ENCODE results near the gene TRNAU1AP.
"Not testable (repeated sequence)": the region's sequence is repeated elsewhere in the genome, so short reads cannot be mapped to it uniquely, and the experiment has no call there.

TRNAU1AP gene

DNA sequence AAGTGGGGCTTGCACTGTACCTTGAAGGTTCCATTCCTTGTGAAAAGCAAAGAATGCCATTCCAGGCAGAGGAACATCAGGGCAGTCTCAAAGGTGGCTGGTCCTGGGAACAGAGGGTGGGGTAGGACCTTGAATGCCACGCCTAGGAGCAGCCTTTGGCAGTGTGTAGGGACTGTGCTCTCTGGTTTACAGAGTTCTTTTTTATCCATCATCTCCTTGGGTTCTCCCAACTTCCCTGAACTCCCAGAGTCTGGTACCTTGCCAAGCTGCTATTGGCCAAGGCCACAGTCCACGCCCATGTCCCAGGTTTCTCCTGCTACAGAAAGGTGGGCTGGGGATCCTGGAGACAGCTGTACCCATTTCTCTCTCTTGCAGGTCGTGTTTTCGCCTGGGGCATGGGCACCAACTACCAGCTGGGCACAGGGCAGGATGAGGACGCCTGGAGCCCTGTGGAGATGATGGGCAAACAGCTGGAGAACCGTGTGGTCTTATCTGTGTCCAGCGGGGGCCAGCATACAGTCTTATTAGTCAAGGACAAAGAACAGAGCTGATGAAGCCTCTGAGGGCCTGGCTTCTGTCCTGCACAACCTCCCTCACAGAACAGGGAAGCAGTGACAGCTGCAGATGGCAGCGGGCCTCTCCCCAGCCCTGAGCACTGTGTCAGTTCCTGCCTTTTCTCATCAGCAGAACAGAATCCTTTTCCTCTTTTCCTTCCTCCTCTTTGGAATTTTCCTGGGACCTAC lies 15.3 kb upstream of the TRNAU1AP start:
- Mint-ChIP-seq H3K4me3 (no peak overlapping the region), H3K36me3 (peaks cover 38% of the 10 kb centered on the region), H3K4me1 (no peaks in the 10 kb centered on the region), H3K27me3 (no peaks in the 10 kb centered on the region), H3K9me3 (no peaks in the 10 kb centered on the region), H3K27ac (no peak overlapping the region)
- DNase-seq: no peak
- CTCF ChIA-PET: no interaction called here

DNA sequence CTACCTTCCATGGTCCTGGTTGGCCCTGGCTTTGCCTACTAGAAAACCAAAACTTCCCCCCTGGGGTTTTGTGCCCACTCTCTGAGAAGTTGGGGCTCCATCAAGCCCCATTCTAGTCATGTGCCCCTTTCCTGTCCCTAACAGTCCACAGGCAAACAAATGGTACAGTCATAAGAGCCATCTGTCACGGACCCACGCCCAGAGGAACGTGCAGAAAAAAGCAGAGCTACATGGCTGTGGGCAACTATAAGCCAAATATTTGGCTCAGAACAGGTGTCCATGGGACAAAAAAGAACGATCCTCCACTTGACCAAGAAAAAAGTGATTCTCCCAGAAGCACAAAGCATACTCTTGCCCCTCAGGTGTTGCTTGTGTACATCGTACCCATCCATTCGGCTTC lies 14.6 kb upstream of the TRNAU1AP start:
- Mint-ChIP-seq H3K36me3 (peaks cover 38% of the 10 kb centered on the region), H3K4me3 (no peak overlapping the region), H3K27ac (no peak overlapping the region), H3K9me3 (no peaks in the 10 kb centered on the region), H3K27me3 (no peaks in the 10 kb centered on the region), H3K4me1 (no peaks in the 10 kb centered on the region)
- CTCF ChIA-PET: no interaction called here
- no peak for DNase-seq

DNA sequence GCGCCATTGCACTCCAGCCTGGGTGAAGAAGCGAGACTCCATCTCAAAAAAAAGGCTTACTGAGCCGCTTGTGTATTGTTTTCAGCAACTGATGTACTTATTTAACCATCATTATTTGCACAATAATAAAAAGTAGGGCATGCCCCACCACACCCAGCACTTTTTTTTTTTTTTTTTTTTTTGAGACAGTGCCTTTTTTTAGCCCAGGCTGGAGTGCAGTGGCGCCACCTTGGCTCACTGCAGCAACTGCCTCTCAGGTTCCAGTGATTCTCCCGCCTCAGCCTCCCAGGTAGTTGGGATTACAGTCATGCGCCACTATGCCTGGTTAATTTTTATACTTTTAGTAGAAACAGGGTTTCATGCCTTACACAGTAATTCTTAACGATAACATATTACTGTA lies 12.2 kb upstream of the TRNAU1AP start:
- no peak overlapping the region for H3K27ac Mint-ChIP-seq
- CTCF ChIA-PET: no interaction called here
- H3K4me1 Mint-ChIP-seq: no peaks in the 10 kb centered on the region
- peaks cover 24% of the 10 kb centered on the region for H3K36me3 Mint-ChIP-seq
- DNase-seq: no peak
- H3K27me3 Mint-ChIP-seq: no peaks in the 10 kb centered on the region
- no peaks in the 10 kb centered on the region for H3K9me3 Mint-ChIP-seq
- no peak overlapping the region for H3K4me3 Mint-ChIP-seq

DNA sequence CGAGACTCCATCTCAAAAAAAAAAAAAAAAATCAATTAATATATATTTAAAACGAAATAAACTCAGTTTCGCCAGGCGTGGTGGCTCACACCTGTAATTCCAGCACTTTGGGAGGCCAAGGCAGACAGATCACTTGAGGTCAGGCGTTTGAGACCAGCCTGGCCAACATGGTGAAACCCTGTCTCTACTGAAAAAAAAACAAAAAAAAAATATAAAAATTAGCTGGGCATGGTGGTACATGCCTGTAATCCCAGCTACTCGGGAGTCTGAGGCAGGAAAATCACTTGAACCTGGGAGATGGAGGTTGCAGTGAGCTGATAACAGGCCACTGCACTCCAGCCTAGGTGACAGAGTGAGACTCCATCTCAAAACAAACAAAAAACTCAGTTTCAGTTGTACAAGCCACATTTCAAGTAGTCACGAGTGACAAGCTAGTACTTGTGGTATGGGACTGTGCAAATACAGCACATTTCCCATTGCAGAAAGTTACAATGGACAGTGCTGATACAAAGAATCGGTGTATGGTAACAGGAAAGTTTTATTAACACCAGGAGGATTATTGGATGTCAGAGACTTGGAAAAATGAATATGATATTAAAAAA lies 11.4 kb upstream of the TRNAU1AP start:
- H3K9me3 Mint-ChIP-seq, DNase-seq, H3K4me3 Mint-ChIP-seq, CTCF ChIA-PET, H3K27me3 Mint-ChIP-seq, H3K4me1 Mint-ChIP-seq, H3K27ac Mint-ChIP-seq: not testable (repeated sequence)
- H3K36me3 Mint-ChIP-seq: peaks cover 15% of the 10 kb centered on the region

DNA sequence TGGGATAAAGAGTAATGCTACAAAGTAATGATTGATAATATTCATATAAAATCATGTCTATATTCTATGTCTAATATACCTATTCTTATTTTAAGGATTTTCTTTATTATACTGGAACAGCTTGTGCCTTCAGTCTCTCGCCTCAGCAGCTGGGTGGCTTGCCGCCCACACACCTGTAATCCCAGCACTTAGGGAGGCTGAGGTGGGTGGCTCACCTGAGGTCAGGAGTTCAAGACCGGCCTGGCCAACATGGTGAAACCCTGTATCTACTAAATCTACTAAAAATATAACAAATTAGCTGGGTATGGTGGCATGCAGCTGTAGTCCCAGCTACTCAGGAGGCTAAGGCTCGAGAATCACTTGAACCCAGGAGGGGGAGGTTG lies 7.6 kb upstream of the TRNAU1AP start:
- DNase-seq: no peak

DNA sequence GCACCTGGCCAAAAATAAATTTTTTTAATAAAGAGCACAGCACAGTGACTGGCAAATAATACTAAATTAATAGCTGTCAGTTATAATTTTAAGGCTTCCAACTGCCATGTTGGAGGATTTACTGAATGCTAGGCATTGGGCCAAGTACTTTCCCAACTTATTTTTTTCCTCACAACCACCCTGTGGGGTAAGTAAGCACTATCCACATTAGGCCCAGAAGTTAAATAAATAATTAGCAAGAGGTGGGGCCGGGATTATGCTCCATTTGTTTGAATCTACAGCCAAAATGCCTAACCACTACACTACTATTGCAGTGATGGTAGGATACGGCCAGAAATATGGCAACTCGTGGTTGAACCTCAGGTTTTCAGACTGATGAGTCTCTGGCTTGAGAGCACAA lies 4.6 kb upstream of the TRNAU1AP start:
- no peak for DNase-seq
- Mint-ChIP-seq H3K27ac (no peak overlapping the region), H3K4me3 (no peak overlapping the region), H3K27me3 (peaks cover 4% of the 10 kb centered on the region), H3K4me1 (peaks cover 12% of the 10 kb centered on the region), H3K36me3 (no peaks in the 10 kb centered on the region), H3K9me3 (no peaks in the 10 kb centered on the region)
- CTCF ChIA-PET: no interaction called here

More for the DNA sequence above, 7.6 kb upstream of the TRNAU1AP start:
- Mint-ChIP-seq H3K27ac (no peak overlapping the region), H3K9me3 (no peaks in the 10 kb centered on the region), H3K4me3 (no peak overlapping the region), H3K27me3 (peaks cover 4% of the 10 kb centered on the region), H3K36me3 (no peaks in the 10 kb centered on the region), H3K4me1 (no peaks in the 10 kb centered on the region)
- CTCF ChIA-PET: no interaction called here

DNA sequence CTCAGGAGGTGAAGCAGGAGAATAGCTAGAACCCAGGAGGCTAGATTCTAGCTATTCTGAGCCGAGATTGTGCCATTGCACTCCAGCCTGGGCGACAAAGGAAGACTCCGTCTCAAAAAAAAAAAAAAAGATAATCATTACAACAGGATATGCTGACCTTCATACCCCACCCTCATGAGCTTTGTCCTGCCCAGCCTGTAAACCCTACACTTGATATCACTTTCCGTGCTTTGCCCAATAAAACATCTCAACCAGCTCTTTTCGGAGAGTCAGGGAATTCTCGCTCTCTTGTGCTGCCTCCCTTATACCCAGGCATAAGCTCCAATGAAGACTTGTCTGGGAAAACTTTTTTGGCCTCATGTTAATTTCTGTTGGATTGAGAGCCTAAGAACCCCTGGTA lies 1.5 kb upstream of the TRNAU1AP start:
- Mint-ChIP-seq H3K27me3 (peaks cover 4% of the 10 kb centered on the region), H3K4me3 (no peak overlapping the region), H3K27ac (peak overlapping the region; percentile 70), H3K9me3 (no peaks in the 10 kb centered on the region), H3K36me3 (peaks cover 12% of the 10 kb centered on the region), H3K4me1 (peaks cover 31% of the 10 kb centered on the region)
- DNase-seq: no peak
- CTCF ChIA-PET: interaction anchor here (0.6 to 1.3 kb wide), 3 partner anchors 30 to 259 kb away, joined by 3 read pairs; no protein-coding TSS in a partner anchor

DNA sequence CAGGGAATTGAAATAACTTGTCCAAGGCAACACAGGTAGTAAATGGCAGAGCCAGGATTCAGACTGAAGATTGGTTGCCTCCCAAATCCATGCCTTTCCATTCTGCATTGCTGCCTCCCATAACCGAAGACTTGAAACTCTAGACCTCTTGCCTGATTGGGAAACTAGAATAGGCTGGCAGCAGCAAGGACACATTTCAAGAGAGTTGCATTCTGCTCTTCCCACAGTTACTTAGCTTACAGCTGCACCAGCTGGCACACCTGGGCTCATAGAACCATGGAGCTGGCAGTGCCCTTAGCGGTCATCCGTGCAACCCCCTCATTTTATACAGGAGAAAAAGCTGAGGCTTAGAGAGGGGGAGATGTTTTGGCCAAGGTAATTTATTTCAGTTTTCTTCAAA lies 8.0 kb downstream of the TRNAU1AP start:
- no peak overlapping the region for H3K4me3 Mint-ChIP-seq
- H3K9me3 Mint-ChIP-seq: no peaks in the 10 kb centered on the region
- H3K27ac Mint-ChIP-seq: no peak overlapping the region
- H3K4me1 Mint-ChIP-seq: no peaks in the 10 kb centered on the region
- CTCF ChIA-PET: no interaction called here
- H3K27me3 Mint-ChIP-seq: no peaks in the 10 kb centered on the region
- DNase-seq: no peak
- peaks cover 47% of the 10 kb centered on the region for H3K36me3 Mint-ChIP-seq

DNA sequence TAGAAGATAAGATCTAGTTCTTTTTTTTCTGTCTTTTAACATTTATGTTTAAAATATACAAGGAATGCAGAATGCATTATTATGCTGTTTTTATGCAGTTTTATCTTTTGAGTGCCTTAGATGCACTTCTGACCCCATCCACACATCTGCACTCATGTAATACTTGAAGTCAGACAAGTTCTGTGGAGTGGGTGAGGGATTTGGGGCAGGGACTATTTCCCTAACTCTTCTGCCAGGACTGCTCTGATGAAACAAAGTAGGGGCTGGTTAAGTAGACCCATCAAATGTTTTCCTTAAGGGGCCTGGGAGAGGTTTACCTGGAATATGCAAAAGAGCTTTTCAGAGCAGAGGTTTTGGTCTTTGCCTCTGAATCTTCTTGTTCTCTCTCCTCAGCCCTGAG lies 11.4 kb downstream of the TRNAU1AP start:
- Mint-ChIP-seq H3K4me3 (no peak overlapping the region), H3K36me3 (peaks cover 48% of the 10 kb centered on the region), H3K9me3 (no peaks in the 10 kb centered on the region), H3K27me3 (no peaks in the 10 kb centered on the region), H3K4me1 (no peaks in the 10 kb centered on the region), H3K27ac (peak overlapping the region; percentile 28)
- DNase-seq: no peak
- CTCF ChIA-PET: interaction anchor here (0.9 kb wide), 1 partner anchor 316 kb away, joined by 3 read pairs; no protein-coding TSS in a partner anchor

DNA sequence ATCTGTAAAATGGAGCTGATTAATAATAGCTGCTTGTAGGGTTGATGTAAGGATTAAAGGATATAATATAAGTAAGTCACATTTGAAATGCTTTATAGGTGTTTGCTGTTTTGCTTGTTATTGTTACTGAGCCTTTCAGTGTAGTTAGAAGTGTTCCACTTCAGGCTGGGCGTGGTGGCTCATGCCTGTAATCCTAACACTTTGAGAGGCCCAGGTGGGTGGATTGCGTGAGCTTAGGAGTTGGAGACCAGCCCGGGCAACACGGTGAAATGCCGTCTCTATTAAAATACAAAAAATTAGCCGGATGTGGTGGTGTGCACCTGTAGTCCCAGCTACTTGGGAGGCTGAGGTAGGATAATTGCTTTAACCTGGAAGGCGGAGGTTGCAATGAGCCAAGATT lies 12.2 kb downstream of the TRNAU1AP start:
- no peaks in the 10 kb centered on the region for H3K4me1 Mint-ChIP-seq
- H3K4me3 Mint-ChIP-seq: no peak overlapping the region
- DNase-seq: no peak
- no peaks in the 10 kb centered on the region for H3K9me3 Mint-ChIP-seq
- no peaks in the 10 kb centered on the region for H3K27me3 Mint-ChIP-seq
- H3K27ac Mint-ChIP-seq: no peak overlapping the region
- peaks cover 42% of the 10 kb centered on the region for H3K36me3 Mint-ChIP-seq
- CTCF ChIA-PET: interaction anchor here (0.9 kb wide), 1 partner anchor 317 kb away, joined by 3 read pairs; no protein-coding TSS in a partner anchor

DNA sequence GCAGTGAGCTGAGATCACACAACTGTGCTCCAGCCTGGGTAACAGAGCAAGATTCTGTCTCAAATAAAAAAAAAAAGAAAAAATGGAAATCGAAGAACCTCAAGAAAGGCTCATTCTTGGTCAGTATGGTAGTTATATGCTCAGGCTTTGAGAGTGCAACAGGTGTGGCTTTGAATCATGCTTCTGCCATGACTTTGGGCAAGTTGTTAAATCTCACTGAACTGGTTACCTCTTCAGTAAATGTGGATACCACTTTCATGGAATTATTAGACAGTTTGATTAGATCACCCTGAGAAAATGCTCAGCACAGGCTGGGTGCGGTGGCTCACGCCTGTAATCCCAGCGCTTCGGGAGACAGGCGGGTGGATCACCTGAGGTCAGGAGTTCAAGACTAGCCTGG lies 12.8 kb downstream of the TRNAU1AP start:
- no peak for DNase-seq
- H3K36me3 Mint-ChIP-seq: peaks cover 39% of the 10 kb centered on the region
- H3K4me3 Mint-ChIP-seq: no peak overlapping the region
- no peaks in the 10 kb centered on the region for H3K4me1 Mint-ChIP-seq
- no peaks in the 10 kb centered on the region for H3K9me3 Mint-ChIP-seq
- H3K27me3 Mint-ChIP-seq: no peaks in the 10 kb centered on the region
- H3K27ac Mint-ChIP-seq: no peak overlapping the region
- CTCF ChIA-PET: no interaction called here

DNA sequence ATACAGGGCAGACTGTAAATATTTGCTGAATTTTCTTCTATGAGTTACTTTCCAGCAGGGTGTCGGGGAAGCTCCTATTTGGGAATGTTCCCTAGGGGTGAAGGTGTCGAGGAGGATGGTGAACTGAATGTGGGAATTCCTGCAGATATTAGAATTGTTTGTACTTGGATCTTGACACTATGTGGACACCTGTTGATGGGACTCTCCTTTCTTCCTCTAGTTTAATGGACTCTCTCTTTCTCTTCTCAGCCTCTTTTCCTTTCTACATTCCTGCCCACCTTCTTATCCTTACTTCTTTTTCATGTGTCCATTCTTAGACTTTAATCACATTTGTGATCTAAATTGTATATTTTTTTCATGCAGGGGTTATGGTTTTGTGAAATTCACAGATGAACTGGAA lies 14.0 kb downstream of the TRNAU1AP start:
- H3K36me3 Mint-ChIP-seq: peaks cover 36% of the 10 kb centered on the region

DNA sequence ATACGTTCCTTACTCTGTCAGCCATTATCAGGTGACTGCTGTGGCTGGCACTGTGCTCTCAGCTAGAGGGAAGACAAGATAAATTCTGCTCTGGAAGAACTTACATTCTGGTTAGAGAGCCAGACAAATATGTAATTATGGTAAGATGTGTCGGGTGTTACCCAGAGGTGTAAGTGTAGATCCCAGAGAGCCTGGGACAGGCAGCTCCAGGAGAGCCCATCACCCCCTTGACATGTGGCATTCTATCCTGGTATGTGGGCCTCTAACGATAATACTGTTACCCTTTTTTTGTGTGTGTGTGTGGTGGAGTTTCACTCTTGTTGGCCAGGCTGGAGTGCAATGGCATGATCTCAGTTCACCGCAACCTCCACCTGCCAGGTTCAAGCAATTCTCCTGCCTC lies 19.0 kb downstream of the TRNAU1AP start:
- DNase-seq: no peak
- H3K9me3 Mint-ChIP-seq: no peaks in the 10 kb centered on the region
- H3K27me3 Mint-ChIP-seq: no peaks in the 10 kb centered on the region
- peaks cover 35% of the 10 kb centered on the region for H3K36me3 Mint-ChIP-seq
- H3K27ac Mint-ChIP-seq: no peak overlapping the region
- H3K4me3 Mint-ChIP-seq: no peak overlapping the region
- peaks cover under 1% of the 10 kb centered on the region for H3K4me1 Mint-ChIP-seq
- CTCF ChIA-PET: interaction anchor here (1.3 kb wide), 1 partner anchor 10 kb away, joined by 3 read pairs; no protein-coding TSS in a partner anchor

More for the DNA sequence above, 14.0 kb downstream of the TRNAU1AP start:
- no peaks in the 10 kb centered on the region for H3K9me3 Mint-ChIP-seq
- no peak overlapping the region for H3K27ac Mint-ChIP-seq
- no peak for DNase-seq
- H3K4me1 Mint-ChIP-seq: no peaks in the 10 kb centered on the region
- no peaks in the 10 kb centered on the region for H3K27me3 Mint-ChIP-seq
- CTCF ChIA-PET: no interaction called here
- H3K4me3 Mint-ChIP-seq: no peak overlapping the region

DNA sequence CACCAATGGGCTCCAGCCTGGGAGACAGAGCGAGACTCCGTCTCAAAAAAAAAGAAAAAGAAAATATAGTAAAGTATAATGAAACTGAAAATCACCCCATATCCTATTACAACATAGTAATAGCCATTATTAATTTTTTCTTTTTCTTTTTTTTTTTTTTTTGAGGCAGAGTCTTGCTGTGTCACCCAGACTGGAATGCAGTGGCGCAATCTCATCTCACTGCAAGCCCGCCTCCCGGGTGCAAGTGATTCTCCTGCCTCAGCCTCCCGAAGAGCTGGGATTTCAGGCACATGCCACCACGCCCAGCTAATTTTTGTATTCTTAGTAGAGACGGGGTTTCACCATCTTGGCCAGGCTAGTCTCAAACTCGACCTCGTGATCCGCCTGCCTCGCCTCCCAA lies 20.0 kb downstream of the TRNAU1AP start:
- H3K27ac Mint-ChIP-seq, H3K27me3 Mint-ChIP-seq, H3K9me3 Mint-ChIP-seq, H3K4me3 Mint-ChIP-seq, CTCF ChIA-PET, H3K4me1 Mint-ChIP-seq, DNase-seq: not testable (repeated sequence)
- peaks cover 39% of the 10 kb centered on the region for H3K36me3 Mint-ChIP-seq

DNA sequence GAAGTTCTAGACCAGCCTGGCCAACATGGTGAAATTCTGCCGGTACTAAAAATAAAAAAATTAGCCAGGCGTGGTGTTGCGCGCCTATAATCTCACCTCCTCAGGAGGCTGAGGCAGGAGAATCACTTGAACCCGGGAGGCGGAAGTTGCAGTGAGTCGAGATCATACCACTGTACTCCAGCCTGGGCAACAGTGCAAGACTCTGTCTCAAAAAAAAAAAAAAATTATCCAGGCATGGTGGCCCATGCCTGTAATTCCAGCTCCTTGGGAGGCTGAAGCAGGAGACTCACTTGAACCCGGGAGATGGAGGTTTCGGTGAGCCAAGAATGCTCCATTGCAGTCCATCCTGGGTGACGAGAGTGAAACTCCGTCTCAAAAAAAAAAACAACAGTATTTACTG lies 20.7 kb downstream of the TRNAU1AP start:
- Mint-ChIP-seq H3K36me3 (peaks cover 40% of the 10 kb centered on the region), H3K9me3 (no peaks in the 10 kb centered on the region), H3K27me3 (no peaks in the 10 kb centered on the region), H3K4me1 (peaks cover 10% of the 10 kb centered on the region), H3K27ac (no peak overlapping the region), H3K4me3 (no peak overlapping the region)
- DNase-seq: no peak
- CTCF ChIA-PET: no interaction called here
